Amniotic stem cell (primary cell): Measurements from ENCODE around the gene GAP43.
"Not testable (repeated sequence)": the region's sequence is repeated elsewhere in the genome, so short reads cannot be mapped to it uniquely, and the experiment has no call there.

Source experiments
- DNase-seq: peaks from one replicate; lab custom pipeline; 2025; lab: John Stamatoyannopoulos, UW

GAP43 gene

GRCh38 chr3:115698851-115699591 lies 75.7 kb downstream of the GAP43 start:
- DNase-seq, result no peak

DNA sequence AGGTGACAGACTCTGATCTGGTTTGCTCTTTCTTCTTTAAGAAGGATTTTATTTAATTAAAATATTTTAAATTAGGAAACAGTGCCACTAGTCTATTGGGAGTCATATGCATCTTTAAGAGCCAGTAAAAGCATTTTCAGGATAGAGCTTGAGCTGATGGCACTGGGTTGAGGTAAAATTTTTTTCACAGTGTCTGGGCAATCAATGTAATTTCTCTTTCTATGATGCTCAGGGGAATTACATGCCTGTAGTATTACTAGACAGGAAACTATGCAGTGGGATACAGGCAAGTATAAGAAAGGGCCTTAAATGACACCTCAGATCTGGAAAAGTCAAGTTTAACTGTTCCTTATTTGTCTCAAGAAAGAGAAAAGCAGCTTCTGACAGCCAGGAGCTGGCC lies 76.4 kb downstream of the GAP43 start:
- DNase-seq, result no peak

DNA sequence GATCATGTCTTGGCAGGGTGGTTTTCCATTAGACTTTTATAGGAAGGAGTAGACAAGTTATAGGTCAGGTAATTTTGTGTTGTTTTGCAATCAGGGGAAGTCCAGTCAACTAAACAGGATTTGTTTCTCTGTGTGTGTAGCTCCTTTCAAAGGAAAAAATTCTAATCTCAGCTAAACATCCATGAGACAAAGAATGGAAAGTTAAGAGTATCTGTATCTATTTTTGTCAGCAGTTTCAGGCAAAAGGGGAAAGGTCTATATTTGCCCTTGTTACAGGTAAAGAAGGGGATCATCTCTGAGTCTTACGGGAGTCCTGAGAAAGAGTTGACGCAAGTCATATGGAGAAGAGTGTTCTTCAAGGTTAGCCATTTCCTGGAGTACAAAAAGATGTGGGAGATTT lies 79.3 kb downstream of the GAP43 start:
- no peak for DNase-seq

- no peak for DNase-seq
Observed at GRCh38 chr3:115704661-115705338, 81.5 kb downstream of the GAP43 start.

GRCh38 chr3:115706311-115706829 lies 83.1 kb downstream of the GAP43 start:
- DNase-seq, result no peak

DNA sequence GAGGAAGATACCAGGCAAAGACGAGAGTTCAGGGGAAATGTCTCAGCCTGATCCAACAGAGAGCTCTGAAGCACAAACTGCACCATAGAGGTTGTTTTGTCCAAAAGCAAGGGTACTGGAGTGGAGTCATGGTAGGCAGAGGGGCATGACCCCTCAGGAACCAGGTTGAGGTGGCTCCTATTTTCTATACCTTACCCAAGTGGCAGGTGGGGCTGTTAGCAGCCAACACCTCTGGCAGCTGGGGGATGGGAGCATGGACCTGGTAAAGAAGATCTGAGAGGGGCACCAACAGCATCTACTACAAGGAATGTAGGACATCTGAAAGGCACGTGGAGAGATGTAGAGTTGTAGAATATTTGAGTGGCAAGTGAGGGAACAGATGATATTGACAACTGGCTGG lies 85.2 kb downstream of the GAP43 start:
- DNase-seq, result no peak

- DNase-seq, result no peak
Observed at GRCh38 chr3:115709093-115709492, 85.8 kb downstream of the GAP43 start.

- no peak for DNase-seq
Observed at GRCh38 chr3:115709931-115710330, 86.6 kb downstream of the GAP43 start.

GRCh38 chr3:115710799-115711198 lies 87.5 kb downstream of the GAP43 start:
- DNase-seq, result no peak

DNA sequence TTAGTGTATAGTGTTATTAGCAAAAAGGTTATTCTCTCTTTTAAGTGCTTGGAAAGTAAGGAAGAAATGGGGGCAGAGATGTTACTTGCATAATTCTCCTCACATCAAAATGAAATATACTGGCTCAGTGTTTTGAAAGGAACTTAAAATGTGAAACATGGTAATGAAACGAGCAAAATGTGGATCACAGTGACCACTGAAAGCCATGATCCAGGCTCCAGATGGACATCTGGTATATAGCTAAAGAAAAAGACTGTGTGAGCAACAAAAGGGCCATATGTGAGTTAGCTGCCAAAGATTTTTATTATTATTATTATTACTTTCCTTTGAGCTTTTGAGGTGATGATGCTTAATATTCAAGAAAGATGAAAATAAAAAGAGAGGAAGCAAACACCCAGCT lies 89.6 kb downstream of the GAP43 start:
- no peak for DNase-seq

DNA sequence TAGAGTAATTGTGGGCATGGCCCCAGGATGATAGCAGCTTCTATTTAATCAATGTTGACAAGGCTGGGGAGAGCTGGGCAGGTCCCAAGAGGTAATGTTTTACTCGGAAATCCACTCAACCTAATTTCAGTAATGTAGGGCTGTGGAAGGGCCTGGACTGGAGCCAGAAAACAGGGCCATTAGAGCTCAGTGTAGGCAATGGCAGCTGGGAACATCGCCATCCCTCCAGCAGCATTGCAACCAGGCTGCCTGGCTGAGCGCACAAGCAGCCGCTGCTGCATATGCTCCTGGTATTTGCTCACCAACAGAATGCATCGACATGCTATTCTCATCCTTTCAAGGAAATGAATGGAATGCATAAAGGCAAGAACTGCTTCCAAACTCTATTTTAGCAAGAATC lies 90.0 kb downstream of the GAP43 start:
- DNase-seq, result no peak

- DNase-seq, result no peak
Observed at GRCh38 chr3:115715241-115715745, 92.0 kb downstream of the GAP43 start.

GRCh38 chr3:115720983-115721382 lies 97.7 kb downstream of the GAP43 start:
- DNase-seq, result no peak

DNA sequence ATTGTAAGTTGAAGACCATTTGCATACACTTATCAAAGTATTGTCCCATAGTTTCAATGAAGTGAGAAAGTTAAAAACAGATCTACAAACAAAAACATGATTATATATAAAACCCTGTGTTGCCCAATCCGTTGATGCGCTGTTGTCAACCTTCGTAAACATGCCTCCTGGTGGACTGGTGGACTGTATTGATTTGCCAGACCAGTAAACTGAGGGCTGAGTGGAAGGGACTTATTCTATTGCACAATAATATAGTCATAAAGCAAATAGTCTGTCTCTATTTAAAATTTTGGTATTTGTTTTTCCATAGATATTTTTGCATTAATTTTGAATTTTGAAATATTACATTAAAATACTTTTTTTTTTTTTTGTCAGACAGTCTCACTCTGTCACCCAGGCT lies 102.5 kb downstream of the GAP43 start:
- DNase-seq, result no peak

DNA sequence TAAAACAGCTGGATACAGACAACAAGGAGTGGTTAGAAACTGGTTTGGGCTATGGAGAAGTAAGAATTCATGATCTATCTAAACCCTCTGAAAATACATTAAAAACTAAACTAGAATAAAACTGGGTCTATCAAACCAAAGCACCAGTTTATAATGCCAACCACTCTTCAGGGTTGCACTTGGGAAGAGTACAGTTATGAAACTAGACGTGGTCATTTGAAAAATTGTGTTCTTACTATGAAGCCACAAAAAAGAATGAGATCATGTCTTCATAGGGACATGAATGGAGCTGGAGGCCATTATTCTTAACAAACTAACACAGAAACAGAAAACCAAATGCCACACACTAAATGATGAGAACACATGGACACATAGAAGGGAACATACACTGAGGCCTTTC lies 103.8 kb downstream of the GAP43 start:
- no peak for DNase-seq

DNA sequence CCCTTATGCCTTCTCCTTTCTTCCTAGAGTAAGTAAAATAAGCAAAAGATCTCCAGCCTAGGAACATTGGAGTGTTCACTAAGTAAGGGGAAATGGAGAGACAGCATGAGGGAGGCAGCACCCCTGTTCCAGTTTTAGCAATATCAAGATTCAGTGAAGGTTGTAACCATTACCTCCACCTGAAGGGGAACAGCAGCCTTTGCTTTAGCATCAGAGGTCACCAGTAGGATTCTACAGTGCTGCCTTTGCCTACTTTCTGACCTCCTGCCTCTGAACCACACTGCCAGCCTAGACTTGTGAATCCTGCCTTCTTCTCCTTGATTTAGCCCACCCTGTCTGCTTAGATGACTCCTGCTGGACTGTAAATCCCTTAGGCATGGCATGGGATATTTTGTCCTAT lies 104.7 kb downstream of the GAP43 start:
- DNase-seq, result no peak

DNA sequence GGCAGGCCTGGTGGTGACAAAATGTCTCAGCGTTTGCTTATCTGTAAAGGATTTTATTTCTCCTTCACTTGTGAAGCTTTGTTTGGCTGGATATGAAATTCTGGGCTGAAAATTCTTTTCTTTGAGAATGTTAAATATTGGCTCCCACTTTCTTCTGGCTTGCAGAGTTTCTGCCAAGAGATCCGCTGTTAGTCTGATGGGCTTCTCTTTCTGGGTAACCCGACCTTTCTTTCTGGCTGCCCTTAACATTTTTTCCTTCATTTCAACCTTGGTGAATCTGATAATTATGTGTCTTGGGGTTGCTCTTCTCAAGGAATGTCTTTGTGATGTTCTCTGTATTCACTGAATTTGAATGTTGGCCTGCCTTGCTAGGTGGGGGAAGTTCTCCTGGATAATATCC lies 113.0 kb downstream of the GAP43 start:
- not testable (repeated sequence) for DNase-seq

DNA sequence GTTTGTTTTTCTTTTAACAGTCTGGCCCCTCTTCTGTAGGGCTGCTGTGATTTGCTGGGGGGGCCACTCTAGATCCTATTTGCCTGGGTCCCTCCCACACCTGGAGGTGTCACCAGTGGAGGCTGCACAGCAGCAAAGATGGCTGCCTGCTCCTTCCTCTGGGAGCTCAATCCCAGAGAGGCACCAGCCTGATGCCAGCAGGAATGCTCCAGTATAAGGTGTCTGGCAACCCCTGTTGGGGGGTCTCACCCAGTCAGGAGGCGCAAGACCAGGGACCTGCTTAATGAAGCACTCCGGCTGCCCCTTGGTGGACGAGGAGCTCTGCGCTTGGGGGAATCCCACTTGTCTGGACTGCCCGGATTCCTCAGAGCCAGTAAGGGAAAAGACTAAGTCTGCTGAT lies 118.3 kb downstream of the GAP43 start:
- no peak for DNase-seq

GRCh38 chr3:115744516-115744915 lies 121.2 kb downstream of the GAP43 start:
- not testable (repeated sequence) for DNase-seq

DNA sequence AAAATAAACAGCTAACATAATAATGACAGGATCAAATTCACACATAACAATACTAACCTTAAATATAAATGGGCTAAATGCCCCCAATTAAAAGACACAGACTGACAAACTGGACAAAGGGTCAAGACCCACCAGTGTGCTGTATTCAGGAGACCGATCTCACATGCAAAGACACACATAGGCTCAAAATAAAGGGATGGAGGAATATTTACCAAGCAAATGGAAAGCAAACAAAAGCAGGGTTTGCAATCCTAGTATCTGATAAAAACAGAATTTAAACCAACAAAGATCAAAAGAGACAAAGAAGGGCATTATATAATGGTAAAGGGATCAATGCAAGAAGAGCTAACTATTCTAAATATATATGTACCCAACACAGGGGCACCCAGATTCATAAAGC lies 129.7 kb downstream of the GAP43 start:
- not testable (repeated sequence) for DNase-seq

GRCh38 chr3:115758076-115758763 lies 134.9 kb downstream of the GAP43 start:
- no peak for DNase-seq

GRCh38 chr3:115760716-115761115 lies 137.4 kb downstream of the GAP43 start:
- DNase-seq, result no peak

DNA sequence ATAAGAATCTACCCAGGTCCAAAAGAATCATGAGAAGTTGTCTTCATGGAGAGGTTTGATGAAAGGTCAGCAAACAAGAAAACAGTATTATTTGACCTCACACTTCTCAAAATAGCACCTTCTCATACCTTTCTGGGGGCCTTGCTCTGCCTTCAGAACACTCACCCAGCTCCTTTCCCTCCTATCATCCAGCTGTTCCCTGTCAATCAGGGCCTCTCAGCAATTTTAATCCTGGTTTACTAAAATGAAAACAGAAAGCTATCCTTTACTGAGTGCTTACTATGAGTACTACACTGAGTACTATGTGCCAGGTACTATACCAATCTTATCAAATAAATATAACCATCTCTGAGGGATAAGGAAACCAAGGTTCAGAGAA lies 138.6 kb downstream of the GAP43 start:
- no peak for DNase-seq
